Upper lobe of left lung (tissue), 6 donors: Measurements from ENCODE around the gene POLR3H. TPM values are rescaled to one million over a fixed set of nuclear protein-coding genes. Genes with fewer than 3 reads are reported as not detected.
"Not testable (repeated sequence)": the region's sequence is repeated elsewhere in the genome, so short reads cannot be mapped to it uniquely, and the experiment has no call there.

Experiments
- ATAC-seq, 2 donors: fragments of 200-7000 bp; cut with Tn5 transposase; one replicate each; pipeline ENCODE4 v1.9.1; 2022; ENCODE audit warnings: mild to moderate bottlenecking in 2 of 2, moderate library complexity in 2 of 2; ENCODE audit not compliant: low FRiP score in 2 of 2
- DNase-seq, 2 donors: peaks; one replicate each; pipeline ENCODE4 v3.0.0-alpha.2; 2019 to 2020
- H3K27ac ChIP-seq, 4 donors: fragments of 200-600 bp; sonication (generic); one replicate each; pipeline ENCODE4 v1.5.1; 2016 to 2019
- H3K27me3 ChIP-seq, 4 donors: fragments of 200-600 bp; sonication (generic); one replicate each; pipeline ENCODE4 v1.5.1; 2017 to 2019
- H3K36me3 ChIP-seq, 4 donors: fragments of 200-600 bp; sonication (generic); one replicate each; pipeline ENCODE4 v1.5.1; 2016 to 2019
- H3K4me1 ChIP-seq, 4 donors: fragments of 200-600 bp; sonication (generic); one replicate each; pipeline ENCODE4 v1.5.1; 2018 to 2019
- H3K4me3 ChIP-seq, 4 donors: fragments of 200-600 bp; sonication (generic); one replicate each; pipeline ENCODE4 v1.5.1; 2017 to 2019; ENCODE audit warnings: mild to moderate bottlenecking in 2 of 4, moderate library complexity in 1 of 4
- H3K9me3 ChIP-seq, 4 donors: fragments of 200-600 bp; sonication (generic); one replicate each; pipeline ENCODE4 v1.5.1; 2018 to 2019
- EP300 ChIP-seq, 4 donors: sonication (generic); formaldehyde crosslinking; IDR thresholded peaks; one replicate each; pipeline ENCODE4 v1.5.1; 2017; ENCODE audit warnings: antibody characterized with exemption in 4 of 4, control low read depth in 2 of 4
- POLR2A ChIP-seq, 4 donors: fragments of 450-650 bp; IDR thresholded peaks; one replicate each; pipeline ENCODE4 v1.5.1; 2016 to 2017; ENCODE audit warnings: antibody characterized with exemption in 4 of 4, mild to moderate bottlenecking in 2 of 4
- POLR2AphosphoS5 ChIP-seq, 2 donors: sonication (generic); formaldehyde crosslinking; IDR thresholded peaks; one replicate each; pipeline ENCODE4 v1.5.1; 2017; ENCODE audit warnings: antibody characterized with exemption in 2 of 2
- WGBS, 2 donors: methylation state at CpG; one replicate each; pipeline ENCODE4 v1.1.5; 2017 to 2018; 5-methylcytosine and 5-hydroxymethylcytosine counted together
- total RNA-seq, 6 donors: library from RNA; depleted of rRNA in 4 of 6; stranded (reverse); fragments of >200 nt in 4 of 6; gene quantifications; one replicate each; pipeline versions ENCODE4 v1.1.0 to v1.2.1, GENCODE V29; 2016 to 2021
- TF ChIP-seq, protein P1 (sequence below), 6 experiments: fragments of 450-650 bp in 4 of 6; fragments of 200-600 bp in 2 of 6; sonication (generic) in 2 of 6; IDR thresholded peaks; one replicate each; pipeline ENCODE4 v1.5.1; 2016 to 2019; ENCODE audit warnings: antibody characterized with exemption in 6 of 6
- donor health status: DM: no; HTN: no; CAD: no; lungs with moderate emphysema.
- donor health status: DM: no; HTN: yes; CAD: no; lungs with severe emphysema.

Gene POLR3H
- total RNA-seq, 6 donors from 2014 or later, result 35.6 to 73.5 (median 53.0) TPM

DNA sequence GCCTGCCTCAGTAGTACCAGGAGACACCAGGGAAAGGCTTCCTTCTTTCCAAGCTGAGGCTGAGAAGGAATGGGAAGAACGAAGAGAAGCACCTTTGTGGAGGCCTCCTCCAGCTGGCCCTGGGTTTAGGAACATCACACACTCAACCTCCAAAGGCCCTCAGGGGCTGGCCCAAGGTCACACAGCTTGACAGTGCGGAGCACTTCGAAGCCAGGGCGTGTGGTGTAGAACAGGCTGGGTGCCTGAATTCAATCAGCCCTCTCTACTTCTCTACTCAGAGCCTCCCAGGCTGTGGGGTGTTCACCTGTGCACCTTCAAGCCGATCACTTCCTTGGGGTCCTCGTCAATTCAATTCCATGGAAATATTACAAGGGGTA is 15.8 kb upstream of the POLR3H start:
- ATAC-seq, result no peak
- H3K4me3 ChIP-seq, result peak overlapping the region in 2 of 4 donors; percentile 35 to 38
- H3K27ac ChIP-seq, result peak overlapping the region; percentile 4 to 84 (median 56)

DNA sequence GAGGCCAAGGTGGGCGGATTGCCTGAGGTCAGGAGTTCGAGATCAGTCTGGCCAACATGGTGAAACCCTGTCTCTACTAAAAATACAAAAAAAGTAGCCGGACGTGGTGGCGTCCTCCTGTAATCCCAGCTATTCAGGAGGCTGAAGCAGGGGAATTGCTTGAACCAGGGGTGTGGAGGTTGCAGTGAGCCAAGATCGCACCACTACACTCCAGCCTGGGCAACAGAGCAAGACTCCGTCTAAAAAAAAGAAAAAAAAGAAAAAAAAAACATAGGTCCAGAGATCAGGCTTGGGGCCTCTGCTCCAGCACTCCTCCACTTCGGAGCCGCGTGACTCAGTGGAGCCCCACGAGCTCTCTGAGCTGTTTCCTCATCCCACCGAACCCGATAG is 14.0 kb upstream of the POLR3H start:
- not testable (repeated sequence) for ATAC-seq, DNase-seq, H3K36me3 ChIP-seq, H3K27me3 ChIP-seq, H3K4me3 ChIP-seq, H3K9me3 ChIP-seq
- peaks cover 7 to 26% (median 14%) of the 10 kb centered on the region in 4 donors for H3K4me1 ChIP-seq
- peak overlapping the region; percentile 20 to 79 (median 70) for H3K27ac ChIP-seq
- 90 to 91% methylated on average over 13 of the region's 13 CpGs for WGBS, 2 donors

More for the DNA sequence above, 15.8 kb upstream of the POLR3H start:
- peaks cover 7 to 26% (median 14%) of the 10 kb centered on the region in 4 donors for H3K4me1 ChIP-seq
- no peaks in the 10 kb centered on the region for H3K9me3 ChIP-seq
- DNase-seq, result no peak
- TF ChIP-seq POLR2AphosphoS5 (IDR thresholded peaks at IDR 0.05), result no peak
- no peak for TF ChIP-seq EP300 (IDR thresholded peaks at IDR 0.05)
- no peak for TF ChIP-seq POLR2A (IDR thresholded peaks at IDR 0.05)
- TF ChIP-seq, protein P1, sequence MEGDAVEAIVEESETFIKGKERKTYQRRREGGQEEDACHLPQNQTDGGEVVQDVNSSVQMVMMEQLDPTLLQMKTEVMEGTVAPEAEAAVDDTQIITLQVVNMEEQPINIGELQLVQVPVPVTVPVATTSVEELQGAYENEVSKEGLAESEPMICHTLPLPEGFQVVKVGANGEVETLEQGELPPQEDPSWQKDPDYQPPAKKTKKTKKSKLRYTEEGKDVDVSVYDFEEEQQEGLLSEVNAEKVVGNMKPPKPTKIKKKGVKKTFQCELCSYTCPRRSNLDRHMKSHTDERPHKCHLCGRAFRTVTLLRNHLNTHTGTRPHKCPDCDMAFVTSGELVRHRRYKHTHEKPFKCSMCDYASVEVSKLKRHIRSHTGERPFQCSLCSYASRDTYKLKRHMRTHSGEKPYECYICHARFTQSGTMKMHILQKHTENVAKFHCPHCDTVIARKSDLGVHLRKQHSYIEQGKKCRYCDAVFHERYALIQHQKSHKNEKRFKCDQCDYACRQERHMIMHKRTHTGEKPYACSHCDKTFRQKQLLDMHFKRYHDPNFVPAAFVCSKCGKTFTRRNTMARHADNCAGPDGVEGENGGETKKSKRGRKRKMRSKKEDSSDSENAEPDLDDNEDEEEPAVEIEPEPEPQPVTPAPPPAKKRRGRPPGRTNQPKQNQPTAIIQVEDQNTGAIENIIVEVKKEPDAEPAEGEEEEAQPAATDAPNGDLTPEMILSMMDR (IDR thresholded peaks at IDR 0.05), result no peak
- no peaks in the 10 kb centered on the region for H3K36me3 ChIP-seq
- no peaks in the 10 kb centered on the region for H3K27me3 ChIP-seq
- 57 to 66% methylated on average over 3 to 6 of the region's 6 CpGs for WGBS, 2 donors

DNA sequence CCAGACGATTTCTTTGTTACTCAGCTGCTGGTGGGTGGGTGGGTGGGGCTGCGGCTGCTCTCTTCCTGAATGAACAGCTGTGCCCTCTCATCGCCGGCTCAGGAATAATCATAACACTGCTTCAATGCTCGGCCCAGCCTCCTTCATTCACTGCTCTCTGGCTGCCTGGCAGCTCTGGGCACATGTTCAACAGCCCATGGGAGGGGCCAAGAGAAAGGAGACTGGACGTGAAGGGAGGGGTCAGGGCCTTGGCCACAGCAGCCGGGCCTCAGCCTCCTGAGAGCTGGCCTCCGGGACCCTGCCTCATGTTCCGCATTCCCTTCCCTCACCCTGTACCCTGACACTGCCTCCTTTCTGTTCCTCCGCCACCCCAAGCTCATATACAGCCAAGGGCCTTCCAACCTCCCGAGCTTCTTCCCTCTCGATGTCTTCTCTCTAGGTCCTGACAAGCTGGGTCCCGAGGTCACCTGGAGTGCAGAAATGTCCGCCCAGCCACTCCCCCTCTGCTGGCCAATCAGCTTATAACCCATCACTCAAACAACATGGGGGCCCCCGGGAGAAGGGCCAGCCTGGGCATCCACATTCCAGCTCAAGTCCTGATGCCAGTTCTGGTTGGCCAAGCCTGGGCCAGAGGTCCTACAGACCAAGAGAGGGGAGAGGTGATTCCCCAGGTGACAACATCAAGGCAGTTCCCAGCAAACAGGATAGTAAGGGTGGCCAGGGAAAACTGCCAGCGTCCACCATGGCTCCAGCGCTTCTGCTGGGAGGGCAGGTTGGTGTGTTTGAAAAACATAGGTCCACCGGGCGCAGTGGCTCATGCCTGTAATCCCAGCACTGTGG is 13.4 kb upstream of the POLR3H start:
- peak; percentile 8 to 47 for TF ChIP-seq POLR2AphosphoS5 (IDR thresholded peaks at IDR 0.05)
- peak in 1 of 4 donors; percentile 40 for TF ChIP-seq EP300 (IDR thresholded peaks at IDR 0.05)
- TF ChIP-seq, protein P1 (IDR thresholded peaks at IDR 0.05), result no peak
- WGBS, 2 donors, result 41 to 57% methylated on average over 11 to 19 of the region's 19 CpGs
- Histone ChIP-seq H3K27me3 (no peaks in the 10 kb centered on the region), H3K36me3 (no peaks in the 10 kb centered on the region), H3K4me3 (no peak overlapping the region), H3K9me3 (no peaks in the 10 kb centered on the region), H3K4me1 (peaks cover 7 to 26% (median 14%) of the 10 kb centered on the region in 4 donors), H3K27ac (peak overlapping the region; percentile 20 to 79 (median 70))
- ATAC-seq (peak; percentile 75 to 86), DNase-seq (peak in 1 of 2 donors; percentile 83)

DNA sequence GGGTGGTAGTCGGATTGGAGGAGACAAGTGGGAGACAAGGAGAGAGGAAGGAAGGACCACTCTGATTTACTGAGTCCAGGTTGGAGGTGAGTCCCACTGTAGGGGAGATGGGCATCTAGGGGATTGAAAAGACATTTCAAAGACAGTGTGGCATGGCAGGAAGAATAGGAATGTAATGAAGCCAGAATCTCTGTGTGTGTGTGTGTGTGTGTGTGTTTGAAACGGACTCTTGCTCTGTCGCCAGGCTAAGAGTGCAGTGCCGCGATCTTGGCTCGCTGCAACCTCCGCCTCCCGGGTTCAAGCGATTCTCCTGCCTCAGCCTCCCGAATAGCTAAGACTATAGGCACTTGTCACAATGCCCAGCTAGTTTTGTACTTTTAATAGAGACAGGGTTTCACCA is 12.3 kb upstream of the POLR3H start:
- ATAC-seq, result no peak
- no peak for DNase-seq

GRCh38 chr22:41555325-41555982 is 11.2 kb upstream of the POLR3H start:
- Histone ChIP-seq H3K27ac (peak overlapping the region in 2 of 4 donors; percentile 13 to 30), H3K36me3 (no peaks in the 10 kb centered on the region), H3K9me3 (no peaks in the 10 kb centered on the region), H3K27me3 (no peaks in the 10 kb centered on the region), H3K4me3 (no peak overlapping the region), H3K4me1 (peaks cover 7 to 26% (median 14%) of the 10 kb centered on the region in 4 donors)
- DNase-seq, result no peak
- no peak for TF ChIP-seq POLR2A (IDR thresholded peaks at IDR 0.05)
- no peak for TF ChIP-seq EP300 (IDR thresholded peaks at IDR 0.05)
- TF ChIP-seq POLR2AphosphoS5 (IDR thresholded peaks at IDR 0.05), result no peak
- TF ChIP-seq, protein P1 (IDR thresholded peaks at IDR 0.05), result no peak
- WGBS, 2 donors, result 79 to 80% methylated on average over 3 to 7 of the region's 7 CpGs
- no peak for ATAC-seq

More for the DNA sequence above, 12.3 kb upstream of the POLR3H start:
- H3K27ac ChIP-seq, result peak overlapping the region; percentile 20 to 79 (median 70)
- no peaks in the 10 kb centered on the region for H3K36me3 ChIP-seq
- H3K4me3 ChIP-seq, result no peak overlapping the region
- H3K9me3 ChIP-seq, result no peaks in the 10 kb centered on the region
- peaks cover 7 to 26% (median 14%) of the 10 kb centered on the region in 4 donors for H3K4me1 ChIP-seq
- WGBS, 2 donors, result 74% methylated on average over 10 of the region's 10 CpGs
- H3K27me3 ChIP-seq, result no peaks in the 10 kb centered on the region
- no peak for TF ChIP-seq EP300 (IDR thresholded peaks at IDR 0.05)
- TF ChIP-seq, protein P1 (IDR thresholded peaks at IDR 0.05), result no peak
- TF ChIP-seq POLR2AphosphoS5 (IDR thresholded peaks at IDR 0.05), result no peak
- no peak for TF ChIP-seq POLR2A (IDR thresholded peaks at IDR 0.05)
